B cell (primary cell): Measurements from ENCODE around the gene TAS2R60. TPM values are rescaled to one million over a fixed set of nuclear protein-coding genes. Genes with fewer than 3 reads are reported as not detected.

ENCODE experiments used
- ATAC-seq: fragments of 200-7000 bp; cut with Tn5 transposase; one replicate; pipeline ENCODE4 v1.10.0; 2021; ENCODE audit warnings: low read depth, mild to moderate bottlenecking, moderate number of reproducible peaks, moderate library complexity
- CTCF ChIA-PET: fragments of 350-600 bp; sonication (Branson Sonifier 250); formaldehyde crosslinking; loops from one replicate; lab custom pipeline; 2021; ENCODE audit warnings: antibody characterized with exemption, inconsistent platforms; lab: Charles Lee
- POLR2A ChIA-PET: fragments of 350-600 bp; sonication (Branson Sonifier 250); formaldehyde crosslinking; loops from one replicate; lab custom pipeline; 2021; ENCODE audit warnings: antibody characterized with exemption; lab: Charles Lee
- DNase-seq: peaks from one replicate; pipeline ENCODE4 v3.0.0; 2013
- H2AFZ ChIP-seq: 2 replicates; pipeline ENCODE4 v1.6.1; 2012; ENCODE audit warnings: mild to moderate bottlenecking, low read depth, low read length; ENCODE audit not compliant: insufficient read depth, poor library complexity, severe bottlenecking
- H3K27ac ChIP-seq, 2 donors: 1 replicate in 1 of 2; 2 replicates in 1 of 2; pipeline ENCODE4 v1.5.1; 2012 to 2013; ENCODE audit warnings: low read length in 2 of 2, mild to moderate bottlenecking in 2 of 2, moderate library complexity in 1 of 2
- H3K27me3 ChIP-seq, 4 experiments: fragments of 200-600 bp in 1 of 4; sonication (generic) in 1 of 4; replicated peaks in 1 of 4; 1 replicate in 2 of 4; 2 replicates in 2 of 4; pipeline versions ENCODE4 v1.6.1 to v1.7.0; 2013 to 2016; ENCODE audit warnings: low read length in 3 of 4, mild to moderate bottlenecking in 2 of 4, mixed read lengths in 1 of 4, moderate library complexity in 1 of 4; ENCODE audit not compliant: insufficient read depth in 4 of 4, control insufficient read depth in 3 of 4; ENCODE audit errors: control extremely low read depth in 1 of 4
- H3K36me3 ChIP-seq, 2 experiments: replicated peaks in 1 of 2; 1 replicate in 1 of 2; 2 replicates in 1 of 2; pipeline versions ENCODE4 v1.6.1 to v1.7.1; 2013; ENCODE audit warnings: low read length in 1 of 2; ENCODE audit not compliant: insufficient read depth in 2 of 2, control insufficient read depth in 1 of 2; ENCODE audit errors: control extremely low read depth in 1 of 2, extremely low read depth in 1 of 2
- H3K4me1 ChIP-seq, 2 donors: fragments of 200-600 bp in 1 of 2; sonication (generic) in 1 of 2; 1 replicate in 1 of 2; 2 replicates in 1 of 2; pipeline versions ENCODE4 v1.5.1 to v1.6.1; 2013 to 2017; ENCODE audit warnings: low read length in 2 of 2; ENCODE audit not compliant: control insufficient read depth in 2 of 2, insufficient read depth in 2 of 2
- H3K4me2 ChIP-seq: replicated peaks from 2 replicates; pipeline ENCODE3; 2012; ENCODE audit warnings: mild to moderate bottlenecking, low read depth, low read length; ENCODE audit not compliant: poor library complexity, severe bottlenecking
- H3K4me3 ChIP-seq, 5 experiments: fragments of 200-600 bp in 1 of 5; sonication (generic) in 1 of 5; 1 replicate in 3 of 5; 2 replicates in 2 of 5; pipeline versions ENCODE4 v1.5.1 to v1.7.0; 2011 to 2016; ENCODE audit warnings: low read length in 4 of 5, mild to moderate bottlenecking in 4 of 5, low read depth in 2 of 5, control low read depth in 1 of 5, moderate library complexity in 1 of 5; ENCODE audit not compliant: insufficient read depth in 1 of 5; ENCODE audit errors: control extremely low read depth in 1 of 5, extremely low read depth in 1 of 5
- H3K79me2 ChIP-seq: fragments of 200-600 bp; sonication (generic); one replicate; pipeline ENCODE4 v1.6.0; 2016; ENCODE audit warnings: low read length; ENCODE audit not compliant: control insufficient read depth, insufficient read depth
- H3K9ac ChIP-seq: fragments of 200-600 bp; sonication (generic); 2 replicates; pipeline ENCODE4 v1.6.1; 2017; ENCODE audit warnings: mild to moderate bottlenecking, low read length, moderate library complexity
- H3K9me3 ChIP-seq, 3 donors: one replicate each; pipeline versions ENCODE4 v1.6.1 to v1.7.1; 2013; ENCODE audit warnings: low read length in 2 of 3; ENCODE audit not compliant: control insufficient read depth in 2 of 3, insufficient read depth in 1 of 3; ENCODE audit errors: control extremely low read depth in 1 of 3
- H4K20me1 ChIP-seq: 2 replicates; pipeline ENCODE4 v1.6.0; 2012; ENCODE audit warnings: mild to moderate bottlenecking, low read length; ENCODE audit not compliant: insufficient read depth, control insufficient read depth, poor library complexity, severe bottlenecking
- H3K27ac Mint-ChIP-seq: one replicate; pipeline ENCODE4 v1.8.0; 2021; ENCODE audit warnings: mixed read lengths
- H3K27me3 Mint-ChIP-seq: one replicate; pipeline ENCODE4 v1.8.0; 2021; ENCODE audit warnings: mixed read lengths
- H3K4me1 Mint-ChIP-seq: one replicate; pipeline ENCODE4 v1.8.0; 2021; ENCODE audit warnings: mixed read lengths
- H3K4me3 Mint-ChIP-seq: one replicate; pipeline ENCODE4 v1.8.0; 2021; ENCODE audit warnings: mixed read lengths
- H3K9me3 Mint-ChIP-seq: one replicate; pipeline ENCODE4 v1.8.0; 2022; ENCODE audit warnings: mixed read lengths; ENCODE audit not compliant: insufficient read depth
- CTCF ChIP-seq: fragments of 200-600 bp; IDR thresholded peaks from one replicate; pipeline ENCODE4 v1.8.0; 2022; ENCODE audit warnings: antibody characterized with exemption, mild to moderate bottlenecking
- EZH2 ChIP-seq: IDR thresholded peaks from 2 replicates; pipeline ENCODE4 v1.6.1; 2012; ENCODE audit warnings: borderline replicate concordance, low read depth, mild to moderate bottlenecking, moderate library complexity, low read length; ENCODE audit not compliant: insufficient read depth, poor library complexity, severe bottlenecking
- WGBS: methylation state at CpG from one replicate; pipeline ENCODE4 v1.1.5; 2013; ENCODE audit warnings: missing lambda C conversion rate; ENCODE audit not compliant: insufficient coverage; 5-methylcytosine and 5-hydroxymethylcytosine counted together
- intact Hi-C: fragments of 100-400 bp; cut with micrococcal nuclease; formaldehyde crosslinking; loops from one replicate; pipeline ENCODE4 v1.10.0; 2022
- polyA plus RNA-seq: library from polyadenylated mRNA; depleted of rRNA; stranded (reverse); fragments of >200 nt; gene quantifications from 2 replicates; pipeline ENCODE4 v1.2.3, GENCODE V29; 2012
- total RNA-seq, 2 donors: library from RNA; stranded (reverse); fragments of 120-200 nt in 1 of 2; gene quantifications; 1 replicate in 1 of 2; 2 replicates in 1 of 2; pipeline versions ENCODE4 v1.2.3 to v1.2.4, GENCODE V29; 2013 to 2022

TAS2R60 gene
- total and polyA plus RNA-seq, 2 donors (not counting 1 experiment from before 2014, with no cell fraction given) = not detected

- no peak overlapping the region for H3K4me3 ChIP-seq
- intact Hi-C loops = no loop called here
- TF ChIP-seq EZH2 (no peak), CTCF (no peak)
- Mint-ChIP-seq H3K9me3 (no peaks in the 10 kb centered on the region), H3K27me3 (peaks cover 23% of the 10 kb centered on the region), H3K4me1 (no peaks in the 10 kb centered on the region), H3K4me3 (no peak overlapping the region), H3K27ac (no peak overlapping the region)
- no peak overlapping the region for H3K4me2 ChIP-seq
- no peak overlapping the region for H2AFZ ChIP-seq
- 83% methylated on average over 2 of the region's 6 CpGs for WGBS
- H3K9ac ChIP-seq = no peak overlapping the region
- no peaks in the 10 kb centered on the region for H4K20me1 ChIP-seq
- no peak for DNase-seq
- no peak overlapping the region for H3K27ac ChIP-seq
- no peaks in the 10 kb centered on the region for H3K9me3 ChIP-seq
- H3K79me2 ChIP-seq = no peaks in the 10 kb centered on the region
- H3K27me3 ChIP-seq = peaks cover 0 to 8% (median 0%) of the 10 kb centered on the region in 4 experiments
- ATAC-seq = no peak
- ChIA-PET POLR2A (no interaction called here), CTCF (no interaction called here)
- H3K36me3 ChIP-seq = no peaks in the 10 kb centered on the region
- H3K4me1 ChIP-seq = no peaks in the 10 kb centered on the region
These were observed 49.8 kb downstream of the TAS2R60 start for GRCh38 chr7:143492799-143493739.

GRCh38 chr7:143493751-143494150 is 50.5 kb downstream of the TAS2R60 start:
- no peaks in the 10 kb centered on the region for H3K79me2 ChIP-seq
- Mint-ChIP-seq H3K9me3 (no peaks in the 10 kb centered on the region), H3K4me3 (no peak overlapping the region), H3K4me1 (no peaks in the 10 kb centered on the region), H3K27me3 (peaks cover 17% of the 10 kb centered on the region), H3K27ac (no peak overlapping the region)
- H3K9me3 ChIP-seq = no peaks in the 10 kb centered on the region
- no CpG with 5 or more reads among the region's 1 CpG for WGBS
- no peak overlapping the region for H3K9ac ChIP-seq
- H3K4me1 ChIP-seq = no peaks in the 10 kb centered on the region
- intact Hi-C loops = no loop called here
- H3K27ac ChIP-seq = no peak overlapping the region
- H4K20me1 ChIP-seq = no peaks in the 10 kb centered on the region
- ATAC-seq = no peak
- H3K4me2 ChIP-seq = no peak overlapping the region
- POLR2A ChIA-PET = no interaction called here
- no peak for DNase-seq
- H3K4me3 ChIP-seq = no peak overlapping the region
- H2AFZ ChIP-seq = no peak overlapping the region
- CTCF ChIA-PET = no interaction called here
- TF ChIP-seq EZH2 (no peak), CTCF (no peak)
- H3K36me3 ChIP-seq = no peaks in the 10 kb centered on the region
- peaks cover 0 to 8% (median 0%) of the 10 kb centered on the region in 4 experiments for H3K27me3 ChIP-seq
